Ectodermal cell (in vitro differentiated cells): ENCODE data around the gene VSNL1.

Source experiments
- H3K27ac ChIP-seq: 2 replicates; pipeline ENCODE4 v1.7.0; 2013; ENCODE audit warnings: mild to moderate bottlenecking, low read depth, low read length; ENCODE audit not compliant: insufficient read depth, poor library complexity, severe bottlenecking
- H3K27me3 ChIP-seq: 2 replicates; pipeline ENCODE4 v1.7.0; 2013; ENCODE audit warnings: mild to moderate bottlenecking, low read length; ENCODE audit not compliant: insufficient read depth, control insufficient read depth, poor library complexity, severe bottlenecking
- H3K36me3 ChIP-seq: one replicate; pipeline ENCODE4 v1.7.0; 2013; ENCODE audit warnings: low read length; ENCODE audit not compliant: control insufficient read depth, insufficient read depth
- H3K4me1 ChIP-seq: one replicate; pipeline ENCODE4 v1.7.0; 2013; ENCODE audit warnings: low read length; ENCODE audit not compliant: control insufficient read depth, insufficient read depth
- H3K4me3 ChIP-seq: 2 replicates; pipeline ENCODE4 v1.7.0; 2013; ENCODE audit warnings: low read depth, low read length, control low read depth; ENCODE audit not compliant: insufficient read depth
- H3K9me3 ChIP-seq: 2 replicates; pipeline ENCODE4 v1.7.0; 2013; ENCODE audit warnings: mild to moderate bottlenecking, low read length, moderate library complexity; ENCODE audit not compliant: control insufficient read depth
- WGBS, 2 experiments: methylation state at CpG; one replicate each; pipeline ENCODE4 v1.1.7; 2013; ENCODE audit warnings: missing lambda C conversion rate in 2 of 2; 5-methylcytosine and 5-hydroxymethylcytosine counted together

VSNL1 gene

DNA sequence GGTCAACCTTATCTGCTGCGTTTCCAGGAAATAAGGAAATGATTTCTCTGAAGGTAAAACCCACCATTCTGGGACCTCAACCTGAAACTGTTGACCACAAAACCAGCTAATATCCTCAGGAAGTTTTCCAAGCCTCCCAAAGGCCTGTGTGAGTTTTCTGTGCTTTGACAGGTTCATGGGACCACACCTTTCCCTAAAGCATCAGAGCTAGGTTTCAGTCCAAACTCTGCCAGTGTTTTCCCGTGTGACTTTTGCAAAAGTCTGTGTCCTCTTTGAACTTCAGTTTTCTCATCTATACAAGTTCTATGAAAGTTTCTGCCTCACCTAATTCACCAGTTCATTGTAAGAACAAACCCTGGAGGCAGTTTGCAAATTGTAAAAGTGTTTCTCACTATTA is 39.8 kb downstream of the VSNL1 start:
- 89 to 97% methylated on average over 2 of the region's 2 CpGs for WGBS, 2 experiments
- Histone ChIP-seq H3K27me3 (no peaks in the 10 kb centered on the region), H3K4me3 (no peak overlapping the region), H3K9me3 (no peaks in the 10 kb centered on the region), H3K36me3 (no peaks in the 10 kb centered on the region), H3K4me1 (no peaks in the 10 kb centered on the region), H3K27ac (no peak overlapping the region)

- Histone ChIP-seq H3K27ac (no peak overlapping the region), H3K4me3 (no peak overlapping the region), H3K36me3 (no peaks in the 10 kb centered on the region), H3K27me3 (no peaks in the 10 kb centered on the region), H3K4me1 (peaks cover 6% of the 10 kb centered on the region), H3K9me3 (no peaks in the 10 kb centered on the region)
- WGBS, 2 experiments = 93 to 94% methylated on average over 2 of the region's 2 CpGs
Observed at GRCh38 chr2:17581831-17582230, 41.3 kb downstream of the VSNL1 start.

DNA sequence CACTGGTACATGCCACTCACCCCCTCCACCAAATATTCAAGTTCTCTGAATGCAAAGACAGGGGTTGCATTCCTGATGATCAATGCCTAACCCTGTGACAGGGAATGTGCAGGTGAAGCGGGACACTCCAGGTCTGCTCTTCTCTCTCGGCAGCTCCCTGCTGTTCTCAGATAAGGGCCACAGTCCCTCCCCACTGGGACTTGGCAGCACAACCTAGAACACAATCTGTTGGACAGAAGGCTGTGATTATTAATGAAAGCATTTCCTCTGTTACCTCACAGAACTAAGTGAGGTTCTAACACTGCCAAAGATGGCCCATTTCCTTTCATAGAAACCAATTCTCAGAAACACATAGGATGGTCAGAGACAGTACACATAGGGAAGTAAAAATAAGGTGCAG is 42.7 kb downstream of the VSNL1 start:
- no peaks in the 10 kb centered on the region for H3K36me3 ChIP-seq
- no peak overlapping the region for H3K27ac ChIP-seq
- 86 to 92% methylated on average over 2 of the region's 2 CpGs for WGBS, 2 experiments
- H3K4me3 ChIP-seq = no peak overlapping the region
- peaks cover 6% of the 10 kb centered on the region for H3K4me1 ChIP-seq
- H3K9me3 ChIP-seq = no peaks in the 10 kb centered on the region
- no peaks in the 10 kb centered on the region for H3K27me3 ChIP-seq

GRCh38 chr2:17583646-17584045 is 43.1 kb downstream of the VSNL1 start:
- H3K27me3 ChIP-seq = no peaks in the 10 kb centered on the region
- 94 to 97% methylated on average over 3 of the region's 3 CpGs for WGBS, 2 experiments
- peaks cover 6% of the 10 kb centered on the region for H3K4me1 ChIP-seq
- no peaks in the 10 kb centered on the region for H3K9me3 ChIP-seq
- no peaks in the 10 kb centered on the region for H3K36me3 ChIP-seq
- H3K4me3 ChIP-seq = no peak overlapping the region
- no peak overlapping the region for H3K27ac ChIP-seq

- no peaks in the 10 kb centered on the region for H3K27me3 ChIP-seq
- no peak overlapping the region for H3K27ac ChIP-seq
- H3K36me3 ChIP-seq = no peaks in the 10 kb centered on the region
- no peaks in the 10 kb centered on the region for H3K9me3 ChIP-seq
- H3K4me1 ChIP-seq = peaks cover 6% of the 10 kb centered on the region
- 91 to 92% methylated on average over 3 of the region's 4 CpGs for WGBS, 2 experiments
- H3K4me3 ChIP-seq = no peak overlapping the region
Observed at GRCh38 chr2:17584689-17585088, 44.2 kb downstream of the VSNL1 start.

GRCh38 chr2:17587469-17587868 is 47.0 kb downstream of the VSNL1 start:
- Histone ChIP-seq H3K36me3 (no peaks in the 10 kb centered on the region), H3K27ac (no peak overlapping the region), H3K4me3 (no peak overlapping the region), H3K4me1 (peaks cover 6% of the 10 kb centered on the region), H3K27me3 (no peaks in the 10 kb centered on the region), H3K9me3 (no peaks in the 10 kb centered on the region)
- 72 to 75% methylated on average over 3 of the region's 3 CpGs for WGBS, 2 experiments

DNA sequence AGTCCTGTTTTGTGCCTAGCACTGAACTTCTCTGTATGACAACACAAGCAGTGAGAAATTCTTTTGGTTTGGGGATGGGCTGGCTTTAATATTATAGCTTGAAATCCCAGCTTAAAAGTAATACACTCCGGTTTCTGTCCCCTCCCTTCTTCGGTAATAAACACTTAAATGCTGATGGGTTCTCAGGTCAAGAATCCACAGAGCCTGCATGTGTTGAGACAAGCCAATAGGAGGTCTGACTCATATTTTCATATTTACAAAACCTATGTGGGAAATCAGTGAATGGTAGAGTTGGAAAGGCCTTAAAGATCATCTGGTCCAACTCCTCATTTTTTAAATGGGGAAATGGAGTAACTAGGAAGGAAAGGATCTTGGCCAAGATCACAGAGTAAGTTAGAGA is 47.5 kb downstream of the VSNL1 start:
- Histone ChIP-seq H3K27ac (no peak overlapping the region), H3K4me1 (peaks cover 6% of the 10 kb centered on the region), H3K4me3 (no peak overlapping the region), H3K36me3 (no peaks in the 10 kb centered on the region), H3K27me3 (no peaks in the 10 kb centered on the region), H3K9me3 (no peaks in the 10 kb centered on the region)
- WGBS, 2 experiments = 93 to 98% methylated on average over 2 of the region's 2 CpGs

DNA sequence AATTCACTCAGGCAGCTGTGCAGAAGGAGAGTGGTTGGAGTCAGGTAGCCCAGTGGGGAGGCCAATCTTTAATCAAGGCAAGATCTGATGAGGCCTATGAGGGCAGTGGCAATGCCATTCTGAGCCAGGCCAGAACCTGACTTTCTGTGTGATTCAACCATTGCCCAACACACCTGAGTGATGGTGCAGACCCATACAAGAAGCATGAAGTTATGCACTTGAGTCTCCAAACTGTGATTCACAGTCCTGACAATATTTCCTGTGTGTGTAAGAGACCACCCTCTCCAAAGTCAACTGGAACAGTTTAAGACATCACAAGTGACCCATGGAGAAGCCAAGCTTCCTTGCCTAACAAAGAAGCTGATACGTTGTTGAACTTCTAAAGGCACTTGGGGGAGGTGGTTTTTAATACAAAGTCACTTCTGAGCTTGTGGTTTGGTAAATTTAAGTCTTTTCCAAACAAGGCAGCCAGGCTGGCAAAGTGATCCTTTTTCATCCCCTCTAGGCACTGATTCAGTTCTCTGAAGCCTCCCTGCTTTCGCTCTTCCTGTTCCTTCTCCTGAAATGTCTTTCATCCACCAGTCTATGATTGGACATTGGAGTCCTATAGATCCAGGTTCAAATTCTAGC is 49.0 kb downstream of the VSNL1 start:
- H3K27ac ChIP-seq = no peak overlapping the region
- H3K9me3 ChIP-seq = no peaks in the 10 kb centered on the region
- no peaks in the 10 kb centered on the region for H3K36me3 ChIP-seq
- no peak overlapping the region for H3K4me3 ChIP-seq
- no peaks in the 10 kb centered on the region for H3K27me3 ChIP-seq
- peaks cover 6% of the 10 kb centered on the region for H3K4me1 ChIP-seq
- 86 to 89% methylated on average over 2 of the region's 2 CpGs for WGBS, 2 experiments

DNA sequence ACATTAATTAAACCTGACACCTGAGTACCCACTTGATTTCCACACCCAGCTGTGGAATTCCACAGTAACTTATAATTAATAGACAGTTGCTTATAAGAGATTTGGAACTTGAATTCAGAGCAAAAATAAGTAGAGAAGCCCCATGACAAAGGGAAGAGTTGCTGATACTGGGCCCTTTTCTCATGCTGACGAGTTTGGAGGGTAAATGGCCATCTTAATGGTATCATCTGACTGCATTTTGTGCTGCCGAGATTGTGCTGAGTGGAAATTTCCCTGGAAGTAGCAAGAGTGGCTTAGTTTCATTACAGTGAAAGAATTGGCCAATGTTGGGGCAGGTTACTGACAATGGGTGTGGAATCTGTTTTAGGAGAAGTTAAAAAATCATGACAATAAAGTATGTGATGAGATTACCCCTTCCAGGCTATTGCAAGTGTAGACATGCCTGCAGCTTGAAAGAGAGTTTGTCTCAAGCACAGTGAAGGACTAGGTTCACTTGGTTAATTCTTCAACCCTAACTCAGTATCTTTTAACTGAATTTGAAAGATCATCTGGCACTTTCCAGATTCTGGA is 49.9 kb downstream of the VSNL1 start:
- WGBS, 2 experiments = 73 to 74% methylated on average over 2 of the region's 2 CpGs
- H3K4me1 ChIP-seq = peaks cover 6% of the 10 kb centered on the region
- no peak overlapping the region for H3K27ac ChIP-seq
- no peaks in the 10 kb centered on the region for H3K27me3 ChIP-seq
- peaks cover 5% of the 10 kb centered on the region for H3K36me3 ChIP-seq
- no peaks in the 10 kb centered on the region for H3K9me3 ChIP-seq
- H3K4me3 ChIP-seq = no peak overlapping the region

DNA sequence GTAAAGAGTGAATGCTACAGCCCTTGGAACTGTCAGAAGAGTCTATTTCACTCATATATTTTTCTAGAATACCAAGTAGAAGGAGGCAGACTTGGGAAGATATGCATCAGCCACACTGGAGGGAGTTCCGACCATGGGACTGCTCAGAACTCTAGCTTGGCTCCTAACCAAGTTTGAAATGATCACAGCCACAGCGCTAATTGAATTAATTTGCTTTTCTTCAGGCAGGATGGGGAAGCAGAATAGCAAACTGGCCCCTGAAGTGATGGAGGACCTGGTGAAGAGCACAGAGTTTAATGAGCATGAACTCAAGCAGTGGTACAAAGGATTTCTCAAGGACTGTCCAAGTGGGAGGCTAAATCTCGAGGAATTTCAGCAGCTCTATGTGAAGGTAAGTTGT is 51.4 kb downstream of the VSNL1 start:
- Histone ChIP-seq H3K36me3 (peaks cover 5% of the 10 kb centered on the region), H3K9me3 (no peaks in the 10 kb centered on the region), H3K4me3 (no peak overlapping the region), H3K27me3 (no peaks in the 10 kb centered on the region), H3K27ac (no peak overlapping the region), H3K4me1 (no peaks in the 10 kb centered on the region)
- WGBS, 2 experiments = 93 to 95% methylated on average over 3 of the region's 3 CpGs
